Breast epithelium (tissue), 3 donors: Measurements from ENCODE around the gene MCHR2.

ENCODE experiments used
- POLR2A ChIP-seq: fragments of 450-650 bp; IDR thresholded peaks from one replicate; pipeline ENCODE4 v1.6.1; 2016; ENCODE audit warnings: antibody characterized with exemption, mild to moderate bottlenecking, moderate library complexity
- TF ChIP-seq, protein P1 (sequence below), 3 donors: fragments of 450-650 bp; IDR thresholded peaks; one replicate each; pipeline ENCODE4 v1.5.1; 2016 to 2017; ENCODE audit warnings: antibody characterized with exemption in 3 of 3, mild to moderate bottlenecking in 3 of 3, moderate library complexity in 3 of 3

DNA sequence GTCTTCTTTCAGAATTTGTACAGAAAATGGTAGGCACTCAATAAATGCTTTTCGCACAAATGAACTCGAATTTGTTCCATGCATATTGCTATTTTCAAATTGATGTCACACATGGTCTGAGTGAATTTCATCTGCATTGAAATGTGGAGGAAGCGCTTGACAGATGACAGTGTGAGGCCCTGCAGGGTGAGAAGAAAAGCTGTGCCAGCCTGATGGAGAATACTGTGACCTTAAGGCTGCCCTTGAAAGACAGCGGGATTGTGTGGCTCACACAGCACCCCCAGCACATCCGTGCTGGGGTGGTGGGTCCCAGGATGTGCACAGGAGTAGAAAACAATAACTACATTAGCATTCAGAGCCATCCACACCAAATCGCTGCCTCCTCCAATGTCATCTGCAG lies 14.8 kb upstream of the MCHR2 start:
- TF ChIP-seq, protein P1, sequence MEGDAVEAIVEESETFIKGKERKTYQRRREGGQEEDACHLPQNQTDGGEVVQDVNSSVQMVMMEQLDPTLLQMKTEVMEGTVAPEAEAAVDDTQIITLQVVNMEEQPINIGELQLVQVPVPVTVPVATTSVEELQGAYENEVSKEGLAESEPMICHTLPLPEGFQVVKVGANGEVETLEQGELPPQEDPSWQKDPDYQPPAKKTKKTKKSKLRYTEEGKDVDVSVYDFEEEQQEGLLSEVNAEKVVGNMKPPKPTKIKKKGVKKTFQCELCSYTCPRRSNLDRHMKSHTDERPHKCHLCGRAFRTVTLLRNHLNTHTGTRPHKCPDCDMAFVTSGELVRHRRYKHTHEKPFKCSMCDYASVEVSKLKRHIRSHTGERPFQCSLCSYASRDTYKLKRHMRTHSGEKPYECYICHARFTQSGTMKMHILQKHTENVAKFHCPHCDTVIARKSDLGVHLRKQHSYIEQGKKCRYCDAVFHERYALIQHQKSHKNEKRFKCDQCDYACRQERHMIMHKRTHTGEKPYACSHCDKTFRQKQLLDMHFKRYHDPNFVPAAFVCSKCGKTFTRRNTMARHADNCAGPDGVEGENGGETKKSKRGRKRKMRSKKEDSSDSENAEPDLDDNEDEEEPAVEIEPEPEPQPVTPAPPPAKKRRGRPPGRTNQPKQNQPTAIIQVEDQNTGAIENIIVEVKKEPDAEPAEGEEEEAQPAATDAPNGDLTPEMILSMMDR (IDR thresholded peaks at IDR 0.05) = no peak
- no peak for TF ChIP-seq POLR2A
